GM19324 (cell line): Measurements from ENCODE around the gene ATG2B.

ENCODE experiments used
- ATAC-seq: cut with Tn5 transposase; IDR thresholded peaks from one replicate; pipeline ENCODE4 v1.9.1; 2021; ENCODE audit warnings: mild to moderate bottlenecking, moderate library complexity; ENCODE audit not compliant: unreplicated experiment, low FRiP score

Gene ATG2B

DNA sequence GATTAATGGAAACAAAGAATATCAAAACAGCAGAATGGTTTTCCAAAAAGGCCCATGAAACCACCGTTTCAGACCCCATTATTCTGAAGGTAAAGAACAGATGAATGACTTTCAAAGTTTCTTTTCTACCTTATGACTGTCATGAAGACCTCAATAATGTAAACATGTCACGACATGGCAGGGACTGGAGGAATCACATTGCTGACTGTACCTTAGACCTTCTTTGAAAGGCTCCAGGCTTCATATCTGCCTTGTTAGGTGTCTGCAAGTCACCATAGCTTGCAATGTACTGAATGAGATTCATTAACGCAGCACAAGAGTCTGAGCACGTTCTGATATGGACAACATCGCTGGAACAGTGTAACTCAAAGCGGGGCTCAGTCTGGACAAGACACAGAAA is 52.2 kb downstream of the ATG2B start:
- no peak for ATAC-seq

- no peak for ATAC-seq
Measured at GRCh38 chr14:96309896-96310330, 53.2 kb downstream of the ATG2B start.

GRCh38 chr14:96309133-96309895 is 53.8 kb downstream of the ATG2B start:
- no peak for ATAC-seq

- no peak for ATAC-seq
Measured at GRCh38 chr14:96307434-96307833, 55.7 kb downstream of the ATG2B start.

DNA sequence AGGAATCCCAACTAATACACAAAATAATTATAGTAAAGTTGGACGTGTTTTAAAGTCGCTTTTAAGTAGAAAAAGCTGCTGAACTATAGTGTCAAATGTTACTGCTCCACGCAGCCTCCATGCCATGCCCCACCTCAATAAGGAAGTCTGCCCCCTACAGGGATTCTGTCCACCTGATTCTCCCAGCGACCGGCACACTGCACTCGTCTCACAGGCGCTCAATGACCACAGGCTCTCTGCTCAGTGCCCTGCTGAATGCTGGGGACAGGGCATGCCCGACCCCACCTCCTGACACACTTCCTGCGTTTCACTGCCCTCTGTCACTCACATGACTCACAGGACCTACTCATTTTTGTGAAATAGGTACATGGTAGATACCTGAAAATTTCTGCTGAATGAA is 58.2 kb downstream of the ATG2B start:
- no peak for ATAC-seq

GRCh38 chr14:96303981-96304380 is 59.2 kb downstream of the ATG2B start:
- no peak for ATAC-seq

DNA sequence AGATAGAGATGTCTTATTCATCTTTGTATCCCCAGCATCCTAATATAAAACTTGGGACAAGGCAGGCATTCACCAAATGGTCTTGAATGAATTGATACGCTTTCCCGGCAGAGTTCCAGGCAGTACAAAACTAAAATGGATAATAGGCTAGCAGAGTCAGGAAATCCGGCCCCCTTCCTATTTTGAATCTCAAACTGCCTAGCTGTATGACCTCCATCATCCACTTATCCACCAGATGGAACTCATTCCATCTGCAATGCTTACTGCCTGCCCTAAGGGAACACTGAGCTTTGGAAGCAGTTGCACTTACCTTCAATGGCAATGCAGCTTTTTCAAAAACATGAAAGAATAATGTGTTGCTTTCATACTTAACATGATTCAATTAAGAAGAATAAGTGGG is 63.7 kb downstream of the ATG2B start:
- ATAC-seq, result no peak

DNA sequence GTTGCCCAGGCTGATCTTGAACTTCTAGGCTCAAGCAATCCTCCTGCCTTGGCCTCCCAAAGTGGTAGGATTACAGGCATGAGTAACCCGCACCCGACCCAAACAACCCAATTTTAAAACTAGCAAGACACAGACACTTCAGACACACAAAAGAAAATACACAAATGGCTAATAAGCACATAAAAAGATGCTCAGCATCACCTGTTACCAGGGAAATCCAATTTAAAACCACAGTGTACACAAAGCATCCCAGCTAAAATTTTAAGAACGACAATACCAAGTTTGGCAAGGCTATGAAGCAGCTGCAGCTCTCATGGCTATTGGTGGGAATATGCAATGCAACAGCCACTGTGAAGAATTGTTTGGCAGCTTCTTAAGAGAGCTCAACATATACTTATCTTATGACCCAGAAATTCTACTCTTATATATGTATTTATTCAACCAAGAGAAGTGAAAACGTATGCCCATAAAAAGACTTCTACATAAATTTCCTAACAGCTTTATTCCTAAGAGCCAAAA is 65.1 kb downstream of the ATG2B start:
- no peak for ATAC-seq

DNA sequence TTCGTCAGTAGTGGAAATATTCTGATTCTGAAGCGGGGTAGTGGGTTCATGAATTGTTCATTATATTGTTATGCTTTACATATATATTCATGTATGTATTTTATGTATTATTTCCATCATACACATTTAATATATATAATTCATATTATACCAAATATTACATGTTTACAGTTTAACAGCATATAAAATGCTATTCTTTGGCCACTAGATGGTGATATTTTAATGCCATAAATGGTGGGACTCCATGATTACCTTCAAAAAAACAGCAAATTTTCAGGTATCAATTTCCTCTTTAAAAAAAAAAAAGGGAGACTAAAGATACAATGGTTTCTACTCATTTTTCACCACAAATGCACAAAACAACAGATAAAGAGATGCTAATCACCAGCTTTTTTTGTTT is 66.1 kb downstream of the ATG2B start:
- ATAC-seq, result no peak

DNA sequence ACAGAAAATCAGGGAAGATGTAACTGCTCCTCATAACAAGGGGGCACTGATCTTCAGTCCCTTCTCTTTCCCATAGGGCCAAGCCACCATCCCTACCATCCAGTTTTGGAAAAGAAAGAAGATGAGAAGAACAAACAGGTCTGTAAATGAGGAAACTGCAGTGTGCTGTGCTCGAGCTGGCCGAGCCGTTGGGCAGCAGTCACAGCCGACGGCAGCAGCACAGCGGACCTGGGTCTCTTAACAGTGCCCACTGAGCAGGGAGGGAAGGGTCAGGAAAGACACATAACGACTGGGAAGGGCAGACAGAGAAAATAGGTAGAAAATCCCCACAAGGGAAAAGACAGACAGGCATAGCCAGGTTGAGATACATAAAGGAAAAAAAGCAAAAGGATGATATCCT is 68.9 kb downstream of the ATG2B start:
- ATAC-seq, result no peak

DNA sequence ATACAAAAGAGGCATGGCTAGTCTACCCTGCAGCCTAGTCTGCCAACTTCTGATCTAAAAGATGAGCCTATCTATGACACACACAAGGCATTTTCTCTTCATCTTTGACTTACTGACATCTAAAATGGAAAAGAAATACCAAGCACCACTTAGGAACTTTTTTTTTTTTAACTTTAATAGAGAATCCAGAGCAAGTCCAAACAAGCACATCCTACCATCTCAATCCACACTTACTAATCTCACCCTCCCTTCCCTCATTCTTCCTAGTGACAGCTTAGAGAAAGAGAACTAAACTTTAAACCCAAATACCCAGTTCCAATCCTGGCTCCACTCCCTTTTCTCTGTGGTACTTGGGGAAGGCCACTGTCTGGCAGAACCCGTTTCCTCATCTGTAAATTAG is 75.3 kb downstream of the ATG2B start:
- ATAC-seq, result no peak

GRCh38 chr14:96286251-96286650 is 76.9 kb downstream of the ATG2B start:
- ATAC-seq, result no peak

GRCh38 chr14:96285667-96286066 is 77.5 kb downstream of the ATG2B start:
- no peak for ATAC-seq

- no peak for ATAC-seq
Measured at GRCh38 chr14:96284430-96284829, 78.7 kb downstream of the ATG2B start.

GRCh38 chr14:96284008-96284407 is 79.1 kb downstream of the ATG2B start:
- ATAC-seq, result no peak

DNA sequence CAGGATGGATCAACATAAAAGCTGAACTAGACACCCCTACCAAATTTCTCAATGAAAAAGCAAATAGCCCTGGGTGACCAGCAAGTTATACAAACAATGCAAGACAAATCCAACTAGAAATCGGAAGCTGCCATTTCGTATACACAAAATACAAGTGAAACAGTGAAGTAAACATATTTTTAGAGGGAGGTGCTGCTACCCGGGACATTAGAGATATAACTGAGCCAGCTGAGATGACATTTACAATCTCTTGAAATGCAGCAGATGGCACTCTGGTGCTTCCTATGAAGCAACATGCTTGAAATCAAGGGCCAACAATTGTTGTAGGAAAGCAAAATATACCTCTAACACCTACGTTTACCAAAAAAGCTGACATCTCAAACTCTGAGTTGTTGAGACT is 81.7 kb downstream of the ATG2B start:
- no peak for ATAC-seq

GRCh38 chr14:96280104-96280503 is 83.0 kb downstream of the ATG2B start:
- ATAC-seq, result no peak

DNA sequence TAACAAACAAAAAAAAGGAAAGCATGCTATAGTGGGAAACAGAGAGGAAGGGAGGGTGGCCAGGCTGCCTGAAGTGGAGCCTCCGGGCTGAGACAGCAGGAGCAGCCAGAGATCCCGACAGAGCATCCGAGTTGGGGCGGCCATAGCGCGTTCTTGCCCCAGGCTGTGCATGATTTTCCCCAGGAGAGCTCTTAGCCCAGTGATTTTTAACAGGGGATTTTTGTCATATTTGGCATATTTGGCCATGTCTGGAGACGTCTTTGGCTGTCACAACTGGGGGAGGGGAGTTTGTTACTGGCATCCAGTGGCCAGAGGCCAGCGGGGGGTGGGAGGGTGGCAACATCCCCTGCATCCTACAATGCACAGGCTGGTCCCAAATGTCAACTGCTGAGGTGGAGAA is 83.6 kb downstream of the ATG2B start:
- no peak for ATAC-seq

GRCh38 chr14:96277890-96278289 is 85.3 kb downstream of the ATG2B start:
- ATAC-seq, result no peak

GRCh38 chr14:96275177-96276112 is 87.7 kb downstream of the ATG2B start:
- ATAC-seq, result no peak

GRCh38 chr14:96274543-96274942 is 88.6 kb downstream of the ATG2B start:
- no peak for ATAC-seq
